Kidney (tissue), 14 donors: ENCODE measurements around the gene TSC22D4. TPM values are rescaled to one million over a fixed set of nuclear protein-coding genes. Genes with fewer than 3 reads are reported as not detected.

Source experiments
- DNase-seq, 5 donors: peaks; one replicate each; pipeline ENCODE4 v3.0.0-alpha.2; 2013 to 2020
- FAIRE-seq: peaks from 2 replicates; lab custom pipeline; 2012; peaks lifted over from hg19 to GRCh38; lab: Jason Lieb, UNC
- H3K27ac ChIP-seq, 2 donors: one replicate each; pipeline ENCODE4 v1.7.0; 2013; ENCODE audit warnings: low read depth in 2 of 2, low read length in 2 of 2, inconsistent platforms in 1 of 2
- H3K27me3 ChIP-seq: one replicate; pipeline ENCODE4 v1.7.1; 2013; ENCODE audit warnings: low read length, inconsistent platforms; ENCODE audit not compliant: control insufficient read depth, insufficient read depth
- H3K36me3 ChIP-seq, 3 donors: one replicate each; pipeline versions ENCODE4 v1.7.0 to v1.7.1; 2013; ENCODE audit warnings: low read length in 3 of 3, control low read depth in 1 of 3, inconsistent platforms in 1 of 3; ENCODE audit not compliant: insufficient read depth in 3 of 3, control insufficient read depth in 2 of 3
- H3K4me1 ChIP-seq, 3 donors: one replicate each; pipeline versions ENCODE4 v1.7.0 to v1.7.1; 2013; ENCODE audit warnings: low read length in 3 of 3, inconsistent platforms in 1 of 3, low read depth in 1 of 3; ENCODE audit not compliant: control insufficient read depth in 2 of 3, insufficient read depth in 2 of 3
- H3K4me3 ChIP-seq, 3 donors: one replicate each; pipeline versions ENCODE4 v1.7.0 to v1.8.1; 2013; ENCODE audit warnings: low read length in 3 of 3, control low read depth in 1 of 3, inconsistent platforms in 1 of 3
- H3K9ac ChIP-seq, 3 donors: one replicate each; pipeline versions ENCODE4 v1.7.0 to v1.7.1; 2013; ENCODE audit warnings: low read length in 3 of 3, control low read depth in 1 of 3, inconsistent platforms in 1 of 3
- H3K9me3 ChIP-seq, 3 donors: one replicate each; pipeline versions ENCODE4 v1.7.0 to v1.7.1; 2013; ENCODE audit warnings: low read length in 3 of 3, control low read depth in 1 of 3, inconsistent platforms in 1 of 3; ENCODE audit not compliant: control insufficient read depth in 2 of 3, insufficient read depth in 1 of 3
- CTCF ChIP-seq: IDR thresholded peaks from 3 replicates; pipeline ENCODE4 v1.5.1; 2012; ENCODE audit warnings: mild to moderate bottlenecking, moderate library complexity, borderline replicate concordance; ENCODE audit not compliant: insufficient read depth; ENCODE audit errors: extremely low read depth
- intact Hi-C: fragments of 100-400 bp; cut with DNase I; formaldehyde crosslinking; loops from one replicate; pipeline ENCODE4 v1.11.1; 2022
- polyA plus RNA-seq: library from polyadenylated mRNA; stranded (reverse); fragments of 350-450 nt; fragmentation: Illumina TruSeq; extraction: RNeasy Lipid Tissue Mini Kit (QIAGEN cat#74804); gene quantifications from one replicate; pipeline ENCODE4 v1.2.3, GENCODE V29; 2014; ENCODE audit warnings: low read depth, low replicate concordance; ENCODE audit not compliant: insufficient read depth
- total RNA-seq: library from RNA; stranded (reverse); fragmentation: NEBNext Ultra II Directional; extraction: Animal tissue kit (Norgen Biotek cat#: 25700); gene quantifications from one replicate; pipeline ENCODE4 v1.2.1, GENCODE V29; 2021
- donor health status: control.
- donor health status: control.
- donor health status: control.
- donor health status: control.
- donor health status: control.
- donor health status: DM: yes; HTN: yes; CAD: no.
- donor health status: Normal renal cell carcinoma (clear cell type).

Gene TSC22D4
- total and polyA plus RNA-seq, 2 donors from 2014 or later, result 61.5 to 67.0 TPM

GRCh38 chr7:100464791-100465190 lies 14.2 kb downstream of the TSC22D4 start:
- H3K4me1 ChIP-seq, result peaks cover 0 to 3% (median 0%) of the 10 kb centered on the region in 3 donors
- DNase-seq, result no peak
- intact Hi-C loops, result loop anchor here (10.0 kb wide), 1 partner anchor 220 kb away; no protein-coding TSS in a partner anchor
- H3K27ac ChIP-seq, result no peak overlapping the region
- H3K9ac ChIP-seq, result no peak overlapping the region
- H3K4me3 ChIP-seq, result no peak overlapping the region
- H3K9me3 ChIP-seq, result no peaks in the 10 kb centered on the region
- H3K36me3 ChIP-seq, result peaks cover 0 to 3% (median 0%) of the 10 kb centered on the region in 3 donors
- H3K27me3 ChIP-seq, result no peaks in the 10 kb centered on the region
- no peak for FAIRE-seq
- TF ChIP-seq CTCF, result no peak

GRCh38 chr7:100464210-100464660 lies 14.8 kb downstream of the TSC22D4 start, which contains the start of gene SPACDR:
SPACDR (minus strand) TSS chr7:100464260; CDS start chr7:100464025, 235 bp downstream.
- Histone ChIP-seq H3K4me1 (no peaks in the 10 kb centered on the region), H3K27ac (no peak within 1 kb of the TSS), H3K9me3 (no peaks in the 10 kb centered on the region), H3K9ac (no peak within 1 kb of the TSS), H3K4me3 (no peak within 1 kb of the TSS), H3K36me3 (peaks cover 0 to 3% (median 0%) of the 10 kb centered on the region in 3 donors), H3K27me3 (no peaks in the 10 kb centered on the region)
- TF ChIP-seq CTCF, result no peak
- intact Hi-C loops, result loop anchor here (10.0 kb wide), 1 partner anchor 221 kb away; no protein-coding TSS in a partner anchor
- no peak for FAIRE-seq
- no peak for DNase-seq

GRCh38 chr7:100457033-100457432 lies 22.0 kb downstream of the TSC22D4 start:
- intact Hi-C loops, result no loop called here
- TF ChIP-seq CTCF, result no peak
- H3K27me3 ChIP-seq, result no peaks in the 10 kb centered on the region
- H3K4me1 ChIP-seq, result no peaks in the 10 kb centered on the region
- FAIRE-seq (no peak), DNase-seq (no peak)
- H3K9me3 ChIP-seq, result no peaks in the 10 kb centered on the region
- H3K4me3 ChIP-seq, result no peak overlapping the region
- no peaks in the 10 kb centered on the region for H3K36me3 ChIP-seq
- no peak overlapping the region for H3K27ac ChIP-seq
- H3K9ac ChIP-seq, result no peak overlapping the region

GRCh38 chr7:100456562-100456961 lies 22.5 kb downstream of the TSC22D4 start:
- Histone ChIP-seq H3K9ac (no peak overlapping the region), H3K27me3 (no peaks in the 10 kb centered on the region), H3K27ac (no peak overlapping the region), H3K4me1 (no peaks in the 10 kb centered on the region), H3K4me3 (no peak overlapping the region), H3K36me3 (no peaks in the 10 kb centered on the region), H3K9me3 (no peaks in the 10 kb centered on the region)
- FAIRE-seq (no peak), DNase-seq (no peak)
- TF ChIP-seq CTCF, result no peak
- intact Hi-C loops, result no loop called here
